HepG2 (cell line): ENCODE results near the gene USP40. TPM values are rescaled to one million over a fixed set of nuclear protein-coding genes. Genes with fewer than 3 reads are reported as not detected.

Experiments
- ATAC-seq: fragments of 200-7000 bp; cut with Tn5 transposase; 3 replicates; pipeline ENCODE4 v1.9.1; 2020; ENCODE audit warnings: mild to moderate bottlenecking, moderate library complexity
- BruUV-seq: library from RNA; stranded (reverse); fragments of 400-500 nt; replicated peaks from 2 replicates; lab custom pipeline; 2021; lab: Mats Ljungman, UMichigan
- CTCF ChIA-PET: fragments of 300-600 bp; formaldehyde crosslinking; extraction: SDS; loops from one replicate; lab custom pipeline; 2021; ENCODE audit warnings: low total read pairs, inconsistent platforms, low intra/inter-chr PET ratio; lab: Yijun Ruan, JAX
- POLR2A ChIA-PET: fragments of 350-600 bp; sonication (Branson Sonifier 250); formaldehyde crosslinking; loops from one replicate; lab custom pipeline; 2020; ENCODE audit warnings: antibody characterized with exemption, inconsistent platforms; lab: Yijun Ruan, JAX
- DNase-seq: peaks from one replicate; pipeline ENCODE4 v3.0.0-alpha.2; 2015; ENCODE audit warnings: low spot score
- FAIRE-seq: peaks from 3 replicates; lab custom pipeline; 2011; peaks lifted over from hg19 to GRCh38; lab: Jason Lieb, UNC
- H2AFZ ChIP-seq: one replicate; pipeline ENCODE4 v1.6.1; 2011; ENCODE audit warnings: low read length, inconsistent platforms
- H3K27ac ChIP-seq: fragments of 300-600 bp; 3 replicates; pipeline ENCODE4 v1.8.0; 2011; ENCODE audit warnings: mixed run types, mild to moderate bottlenecking, mixed read lengths, low read length, inconsistent platforms; ENCODE audit not compliant: insufficient read depth; ENCODE audit errors: extremely low read length
- H3K27me3 ChIP-seq, 2 experiments: fragments of 200-600 bp in 1 of 2; 2 replicates in 1 of 2; 3 replicates in 1 of 2; pipeline versions ENCODE4 v1.6.0 to v1.8.0; 2011; ENCODE audit warnings: low read length in 2 of 2, mild to moderate bottlenecking in 2 of 2, moderate library complexity in 2 of 2, inconsistent platforms in 1 of 2; ENCODE audit not compliant: insufficient read depth in 2 of 2, control insufficient read depth in 1 of 2
- H3K36me3 ChIP-seq, 2 experiments: fragments of 200-600 bp in 1 of 2; replicated peaks in 1 of 2; 2 replicates in 1 of 2; 3 replicates in 1 of 2; pipeline versions ENCODE4 v1.5.1 to v1.8.0; 2011; ENCODE audit warnings: low read length in 2 of 2, inconsistent platforms in 1 of 2; ENCODE audit not compliant: insufficient read depth in 2 of 2, control insufficient read depth in 1 of 2
- H3K4me1 ChIP-seq: 2 replicates; pipeline ENCODE4 v1.5.1; 2012; ENCODE audit warnings: low read length, inconsistent platforms; ENCODE audit not compliant: insufficient read depth
- H3K4me2 ChIP-seq: 2 replicates; pipeline ENCODE4 v1.6.0; 2011; ENCODE audit warnings: low read depth, low read length, inconsistent platforms
- H3K4me3 ChIP-seq, 3 experiments: fragments of 200-600 bp in 1 of 3; sonication (generic), shearing (Covaris generic) in 1 of 3; replicated peaks in 1 of 3; 2 replicates each; pipeline ENCODE4 v1.5.1; 2011 to 2016; ENCODE audit warnings: low read length in 3 of 3, inconsistent platforms in 2 of 3, low read depth in 2 of 3, mild to moderate bottlenecking in 2 of 3, control low read depth in 1 of 3, mixed read lengths in 1 of 3; ENCODE audit not compliant: insufficient read depth in 1 of 3
- H3K79me2 ChIP-seq: one replicate; pipeline ENCODE4 v1.6.1; 2011; ENCODE audit warnings: low read length, inconsistent platforms; ENCODE audit not compliant: insufficient read depth
- H3K9ac ChIP-seq: 2 replicates; pipeline ENCODE4 v1.6.0; 2011; ENCODE audit warnings: mild to moderate bottlenecking, low read depth, low read length, inconsistent platforms; ENCODE audit not compliant: insufficient read depth
- H3K9me3 ChIP-seq: 2 replicates; pipeline ENCODE4 v1.5.1; 2012; ENCODE audit warnings: mild to moderate bottlenecking, low read length
- H4K20me1 ChIP-seq: 2 replicates; pipeline ENCODE4 v1.6.0; 2011; ENCODE audit warnings: inconsistent platforms, mild to moderate bottlenecking, low read length, moderate library complexity; ENCODE audit not compliant: insufficient read depth
- RBM22 ChIP-seq: fragments of 200-400 bp; formaldehyde crosslinking; optimal IDR thresholded peaks from 2 replicates; pipeline ENCODE3; 2017; ENCODE audit warnings: mild to moderate bottlenecking, low read length, moderate library complexity
- TRAFD1 ChIP-seq: sonication (generic); formaldehyde crosslinking; IDR thresholded peaks from 2 replicates; pipeline ENCODE4 v1.5.1; 2020; ENCODE audit warnings: missing genetic modification reagents, mild to moderate bottlenecking, borderline replicate concordance
- ZNF879 ChIP-seq: sonication (generic); formaldehyde crosslinking; IDR thresholded peaks from 2 replicates; pipeline ENCODE4 v1.8.1; 2023; ENCODE audit warnings: missing genetic modification reagents
- WGBS: methylation state at CpG from one replicate; pipeline ENCODE4 v1.1.6; 2017; ENCODE audit warnings: low lambda C conversion rate; 5-methylcytosine and 5-hydroxymethylcytosine counted together
- in situ Hi-C: cut with HindIII; loops from 2 replicates; pipeline ENCODE4 v1.10.0; 2017; ENCODE audit warnings: low pct_unique_long_range_greater_than_20kb; ENCODE audit not compliant: extremely low pct_ligation_motif_present
- intact Hi-C: fragments of 100-400 bp; cut with micrococcal nuclease; formaldehyde crosslinking; loops from one replicate; pipeline ENCODE4 v1.10.0; 2022; ENCODE audit not compliant: unreplicated experiment
- polyA plus RNA-seq, 8 experiments: library from polyadenylated mRNA; depleted of rRNA in 3 of 8; stranded (reverse) in 7 of 8; unstranded in 1 of 8; fragments of >200 nt; fragmentation: Illumina TruSeq in 4 of 8; extraction: Trizol in 4 of 8; gene quantifications; 2 replicates each; pipeline versions ENCODE4 v1.2.1 to v1.2.3, GENCODE V29; 2011 to 2016; ENCODE audit warnings: low read depth in 4 of 8, missing spikeins in 1 of 8, mixed read lengths in 1 of 8; ENCODE audit not compliant: insufficient read depth in 1 of 8
- total RNA-seq, 5 experiments: library from RNA; depleted of rRNA; stranded (reverse); fragments of >200 nt; fragmentation: Illumina TruSeq; extraction: Trizol; gene quantifications; 2 replicates each; pipeline ENCODE4 v1.2.3, GENCODE V29; 2016; ENCODE audit warnings: low read depth in 1 of 5

The USP40 gene
- total and polyA plus RNA-seq, 2 of the 13 experiments (the other 11 are each of a cell fraction or from before 2014, with no cell fraction given) = 41.0 to 46.3 TPM

GRCh38 chr2:233477548-233478433 lies 88.8 kb downstream of the USP40 start:
- H3K27me3 ChIP-seq = no peaks in the 10 kb centered on the region
- H3K27ac ChIP-seq = no peak overlapping the region
- POLR2A ChIA-PET = no interaction called here
- no peaks in the 10 kb centered on the region for H3K79me2 ChIP-seq
- H3K4me3 ChIP-seq = no peak overlapping the region
- no peaks in the 10 kb centered on the region for H3K9me3 ChIP-seq
- H3K36me3 ChIP-seq = peaks cover 15 to 21% of the 10 kb centered on the region in 2 experiments; a peak in 4 of 5 replicates
- H3K9ac ChIP-seq = no peak overlapping the region
- H3K4me1 ChIP-seq = no peaks in the 10 kb centered on the region
- no TSS peak for BruUV-seq
- no peaks in the 10 kb centered on the region for H4K20me1 ChIP-seq
- H3K4me2 ChIP-seq = no peak overlapping the region
- CTCF ChIA-PET = no interaction called here
- no peak for TF ChIP-seq ZNF879 (CRISPR knock-in tag)
- no peak for TF ChIP-seq TRAFD1
- peak; percentile 20 for TF ChIP-seq RBM22
- TF ChIP-seq, all 625 proteins: peak for 1
- ATAC-seq (0 out of 3 replicates have a peak, but pooled peaks have one; percentile 2), FAIRE-seq (no peak), DNase-seq (no peak)
- no peak overlapping the region for H2AFZ ChIP-seq
- in situ Hi-C loops = no loop called here
- WGBS = 95% methylated on average over 27 of the region's 29 CpGs
- intact Hi-C loops = no loop called here
